H1 (cell line): ENCODE measurements around the gene GAPDH. TPM values are rescaled to one million over a fixed set of nuclear protein-coding genes. Genes with fewer than 3 reads are reported as not detected.

Source experiments
- CTCF ChIA-PET: fragments of 300-600 bp; sonication (Branson Sonifier 250); formaldehyde crosslinking; loops from one replicate; lab custom pipeline; 2021; ENCODE audit not compliant: partially characterized antibody; lab: Charles Lee
- POLR2A ChIA-PET: fragments of 300-600 bp; sonication (Branson Sonifier 250); formaldehyde crosslinking; loops from one replicate; lab custom pipeline; 2021; ENCODE audit warnings: inconsistent platforms; ENCODE audit not compliant: partially characterized antibody; lab: Charles Lee
- DNase-seq, 2 experiments: peaks; one replicate each; pipeline versions ENCODE4 v3.0.0 to v3.0.0-alpha.2; 2010 to 2022; ENCODE audit warnings: low spot score in 2 of 2, low read depth in 1 of 2, mixed read lengths in 1 of 2
- FAIRE-seq: peaks from 2 replicates; lab custom pipeline; 2011; peaks lifted over from hg19 to GRCh38; lab: Jason Lieb, UNC
- H2AFZ ChIP-seq: 2 replicates; pipeline ENCODE4 v1.8.1; 2012; ENCODE audit warnings: low read length, inconsistent platforms
- H2AK5ac ChIP-seq: 2 replicates; pipeline ENCODE4 v1.6.1; 2013; ENCODE audit warnings: low read depth, low read length
- H2BK120ac ChIP-seq: replicated peaks from 2 replicates; pipeline ENCODE3; 2013; ENCODE audit warnings: low read depth, low read length, inconsistent platforms
- H2BK12ac ChIP-seq: 2 replicates; pipeline ENCODE4 v1.6.1; 2013; ENCODE audit warnings: low read depth, low read length
- H2BK15ac ChIP-seq: 2 replicates; pipeline ENCODE4 v1.6.1; 2013; ENCODE audit warnings: low read length
- H2BK20ac ChIP-seq: 2 replicates; pipeline ENCODE4 v1.6.1; 2013; ENCODE audit warnings: low read length
- H2BK5ac ChIP-seq: 2 replicates; pipeline ENCODE4 v1.6.1; 2013; ENCODE audit warnings: low read depth, low read length
- H3K14ac ChIP-seq: 2 replicates; pipeline ENCODE4 v1.6.1; 2013; ENCODE audit warnings: inconsistent platforms; ENCODE audit not compliant: insufficient read length
- H3K18ac ChIP-seq: 2 replicates; pipeline ENCODE4 v1.6.1; 2013; ENCODE audit warnings: low read length; ENCODE audit errors: extremely low read depth
- H3K23ac ChIP-seq: 2 replicates; pipeline ENCODE4 v1.6.1; 2013; ENCODE audit warnings: inconsistent platforms; ENCODE audit not compliant: insufficient read length
- H3K23me2 ChIP-seq: 2 replicates; pipeline ENCODE4 v1.6.1; 2013; ENCODE audit warnings: low read depth, low read length
- H3K27ac ChIP-seq: 2 replicates; pipeline ENCODE4 v1.6.1; 2011; ENCODE audit warnings: low read depth, low read length, inconsistent platforms
- H3K27me3 ChIP-seq, 4 experiments: replicated peaks in 1 of 4; 1 replicate in 1 of 4; 2 replicates in 3 of 4; pipeline versions ENCODE4 v1.6.1 to v1.8.1; 2011 to 2013; ENCODE audit warnings: low read length in 3 of 4, mild to moderate bottlenecking in 3 of 4, inconsistent platforms in 2 of 4, mixed read lengths in 2 of 4, moderate library complexity in 1 of 4; ENCODE audit not compliant: control insufficient read depth in 3 of 4, insufficient read depth in 3 of 4; ENCODE audit errors: extremely low read depth in 1 of 4
- H3K36me3 ChIP-seq, 4 experiments: 2 replicates each; pipeline versions ENCODE4 v1.6.1 to v1.8.1; 2011 to 2013; ENCODE audit warnings: mild to moderate bottlenecking in 4 of 4, low read length in 3 of 4, moderate library complexity in 2 of 4, control low read depth in 1 of 4, inconsistent platforms in 1 of 4; ENCODE audit not compliant: insufficient read depth in 4 of 4, control insufficient read depth in 2 of 4
- H3K4ac ChIP-seq: replicated peaks from 2 replicates; pipeline ENCODE3; 2013; ENCODE audit warnings: low read length, low read depth, mixed read lengths, inconsistent platforms; ENCODE audit not compliant: insufficient read length
- H3K4me1 ChIP-seq, 4 experiments: replicated peaks in 1 of 4; 1 replicate in 1 of 4; 2 replicates in 3 of 4; pipeline versions ENCODE4 v1.6.1 to v1.8.1; 2011 to 2013; ENCODE audit warnings: low read length in 3 of 4, inconsistent platforms in 2 of 4, mixed read lengths in 1 of 4; ENCODE audit not compliant: insufficient read depth in 4 of 4, control insufficient read depth in 3 of 4
- H3K4me2 ChIP-seq, 2 experiments: 2 replicates each; pipeline versions ENCODE4 v1.6.1 to v1.8.1; 2011 to 2013; ENCODE audit warnings: low read depth in 2 of 2, low read length in 2 of 2, control low read depth in 1 of 2, inconsistent platforms in 1 of 2, mild to moderate bottlenecking in 1 of 2; ENCODE audit not compliant: insufficient read depth in 1 of 2
- H3K4me3 ChIP-seq, 4 experiments: fragments of 200-600, 300-600 bp in 1 of 4; sonication (generic), shearing (Covaris generic), sonication (Bioruptor Twin) in 1 of 4; 2 replicates each; pipeline versions ENCODE4 v1.5.1 to v1.8.1; 2011 to 2016; ENCODE audit warnings: low read length in 4 of 4, low read depth in 3 of 4, control low read depth in 2 of 4, inconsistent platforms in 2 of 4, mild to moderate bottlenecking in 2 of 4, mixed read lengths in 1 of 4, moderate library complexity in 1 of 4; ENCODE audit not compliant: insufficient read depth in 2 of 4; ENCODE audit errors: extremely low read depth in 1 of 4
- H3K56ac ChIP-seq: replicated peaks from 2 replicates; pipeline ENCODE3; 2013; ENCODE audit warnings: low read depth, mild to moderate bottlenecking, mixed read lengths, low read length, inconsistent platforms; ENCODE audit not compliant: insufficient read length
- H3K79me1 ChIP-seq: 2 replicates; pipeline ENCODE4 v1.6.1; 2013; ENCODE audit warnings: low read depth, low read length, control low read depth
- H3K79me2 ChIP-seq, 2 experiments: 2 replicates each; pipeline versions ENCODE4 v1.6.1 to v1.8.1; 2012 to 2013; ENCODE audit warnings: low read length in 2 of 2, mild to moderate bottlenecking in 2 of 2, inconsistent platforms in 1 of 2; ENCODE audit not compliant: insufficient read depth in 2 of 2, control insufficient read depth in 1 of 2
- H3K9ac ChIP-seq, 4 experiments: replicated peaks in 1 of 4; 1 replicate in 1 of 4; 2 replicates in 3 of 4; pipeline versions ENCODE4 v1.6.1 to v1.8.1; 2011 to 2013; ENCODE audit warnings: low read depth in 3 of 4, low read length in 3 of 4, control low read depth in 2 of 4, mild to moderate bottlenecking in 2 of 4, moderate library complexity in 2 of 4, inconsistent platforms in 1 of 4; ENCODE audit errors: extremely low read depth in 1 of 4
- H3K9me3 ChIP-seq, 2 experiments: 2 replicates each; pipeline versions ENCODE4 v1.6.1 to v1.8.1; 2012 to 2013; ENCODE audit warnings: mild to moderate bottlenecking in 2 of 2, moderate library complexity in 2 of 2, control low read depth in 1 of 2, inconsistent platforms in 1 of 2, low read depth in 1 of 2, low read length in 1 of 2, mixed read lengths in 1 of 2; ENCODE audit not compliant: insufficient read depth in 2 of 2
- H4K20me1 ChIP-seq, 2 experiments: replicated peaks in 1 of 2; 2 replicates each; pipeline versions ENCODE3 to v1.8.1; 2011 to 2013; ENCODE audit warnings: inconsistent platforms in 2 of 2, low read length in 2 of 2, mild to moderate bottlenecking in 1 of 2; ENCODE audit not compliant: insufficient read depth in 2 of 2, control insufficient read depth in 1 of 2
- H4K5ac ChIP-seq: 2 replicates; pipeline ENCODE4 v1.6.1; 2013; ENCODE audit warnings: low read length, low read depth, mixed read lengths, inconsistent platforms; ENCODE audit not compliant: insufficient read length
- H4K8ac ChIP-seq: 2 replicates; pipeline ENCODE4 v1.8.0; 2013; ENCODE audit warnings: mild to moderate bottlenecking, moderate library complexity, low read length, inconsistent platforms; ENCODE audit not compliant: insufficient read depth; ENCODE audit errors: extremely low read depth
- H4K91ac ChIP-seq: replicated peaks from 2 replicates; pipeline ENCODE3; 2013; ENCODE audit warnings: low read length, mixed read lengths, inconsistent platforms; ENCODE audit not compliant: insufficient read length
- ASH2L ChIP-seq: fragments of 200-600, 300-600 bp; sonication (generic); IDR thresholded peaks from one replicate; pipeline ENCODE4 v1.7.1; 2017; ENCODE audit warnings: low read length
- EGR1 ChIP-seq: IDR thresholded peaks from 2 replicates; pipeline ENCODE4 v1.6.1; 2011; ENCODE audit warnings: low read depth, low read length, borderline replicate concordance
- KDM1A ChIP-seq: fragments of 200-600, 300-600 bp; sonication (generic); IDR thresholded peaks from 2 replicates; pipeline ENCODE4 v1.7.1; 2016; ENCODE audit warnings: mild to moderate bottlenecking, low read length, borderline replicate concordance
- PHF8 ChIP-seq: fragments of 200-600 bp; sonication (generic); conservative IDR thresholded peaks from 2 replicates; pipeline ENCODE4 v1.7.1; 2012; ENCODE audit warnings: low read depth, mild to moderate bottlenecking, inconsistent platforms, low read length, moderate library complexity
- POLR2AphosphoS5 ChIP-seq: IDR thresholded peaks from 2 replicates; pipeline ENCODE4 v1.6.1; 2011; ENCODE audit warnings: low read depth, low read length
- SP2 ChIP-seq: IDR thresholded peaks from 2 replicates; pipeline ENCODE4 v1.6.1; 2012; ENCODE audit warnings: mild to moderate bottlenecking, low read length, inconsistent platforms
- whole genome bisulfite sequencing, 2 experiments: shearing (Covaris generic) in 1 of 2; methylation state at CpG; one replicate each; pipeline versions ENCODE4 v1.1.6 to v1.1.7; 2013 to 2015; ENCODE audit warnings: low lambda C conversion rate in 2 of 2, mixed read lengths in 2 of 2, inconsistent platforms in 1 of 2, low coverage in 1 of 2, missing lambda C conversion rate in 1 of 2; ENCODE audit not compliant: insufficient replicate concordance in 2 of 2, insufficient coverage in 1 of 2, insufficient read length in 1 of 2; ENCODE audit errors: extremely low coverage in 1 of 2, missing lambda C conversion rate in 1 of 2; 5-methylcytosine and 5-hydroxymethylcytosine counted together
- polyA plus RNA-seq, 7 experiments: library from polyadenylated mRNA; depleted of rRNA in 3 of 7; stranded (reverse) in 5 of 7; unstranded in 2 of 7; fragments of >200 nt in 5 of 7; fragments of 200-250 nt in 2 of 7; gene quantifications; 1 replicate in 5 of 7; 2 replicates in 1 of 7; 4 replicates in 1 of 7; pipeline versions ENCODE4 v1.2.1 to v1.2.3, GENCODE V29; 2011 to 2013; ENCODE audit warnings: missing spikeins in 2 of 7, mixed read lengths in 2 of 7
- total RNA-seq: library from RNA; stranded (reverse); fragmentation: NEBNext Ultra II Directional; extraction: Animal tissue kit (Norgen Biotek cat#: 25700); gene quantifications from 2 replicates; pipeline ENCODE4 v1.2.1, GENCODE V29; 2021

The GAPDH gene
- total and polyA plus RNA-seq, 2 of the 8 experiments (the other 6 are each of a cell fraction or from before 2014, with no cell fraction given), result 5,175 to 15,878 TPM

DNA sequence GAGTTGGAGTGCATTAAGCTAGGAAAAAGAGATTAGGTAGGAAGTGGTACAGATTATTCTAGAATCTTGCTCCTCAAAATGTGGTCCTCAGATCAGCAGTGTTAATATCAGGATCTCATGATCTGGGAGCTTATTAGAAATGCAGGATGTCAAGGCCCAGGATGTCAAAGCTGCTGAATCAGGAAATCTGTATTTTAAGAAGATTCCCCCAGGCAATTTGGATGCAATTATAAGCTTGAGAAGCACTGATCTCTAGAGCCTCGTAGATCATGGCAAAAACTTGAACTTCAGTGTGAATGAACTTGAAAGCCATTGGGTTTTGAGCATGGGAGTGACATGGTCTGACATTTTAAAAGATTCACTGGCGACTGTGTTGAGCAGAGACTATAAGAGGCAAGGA, 33.9 kb upstream of the GAPDH start:
- no peak overlapping the region for H2BK120ac ChIP-seq
- no peak overlapping the region for H3K18ac ChIP-seq
- no peak overlapping the region for H3K4me2 ChIP-seq
- DNase-seq (no peak), FAIRE-seq (no peak)
- H2BK15ac ChIP-seq, result no peak overlapping the region
- no peak overlapping the region for H3K9ac ChIP-seq
- H3K4me1 ChIP-seq, result no peaks in the 10 kb centered on the region; a peak in 1 of 7 replicates
- H3K9me3 ChIP-seq, result no peaks in the 10 kb centered on the region
- no peak overlapping the region for H4K91ac ChIP-seq
- H2BK5ac ChIP-seq, result no peak overlapping the region
- no peaks in the 10 kb centered on the region for H3K23me2 ChIP-seq
- no peak overlapping the region for H3K27ac ChIP-seq
- H3K27me3 ChIP-seq, result no peaks in the 10 kb centered on the region
- no peak overlapping the region for H2AK5ac ChIP-seq
- ChIA-PET CTCF (interaction anchor here (0.8 to 2.6 kb wide), 3 partner anchors 13 to 174 kb away, joined by 3 to 5 read pairs (median 4); no protein-coding TSS in a partner anchor), POLR2A (interaction anchor here (0.6 to 2.6 kb wide), 10 partner anchors 10 to 172 kb away, joined by 3 to 13 read pairs (median 3); partner anchors contain the start of gene GAPDH)
- no peak overlapping the region for H2BK20ac ChIP-seq
- H3K4me3 ChIP-seq, result no peak overlapping the region
- H3K56ac ChIP-seq, result no peak overlapping the region
- H3K4ac ChIP-seq, result no peak overlapping the region
- peaks cover 0 to 39% of the 10 kb centered on the region in 2 experiments; a peak in 2 of 4 replicates for H3K79me2 ChIP-seq
- no peak overlapping the region for H4K5ac ChIP-seq
- no peak overlapping the region for H3K23ac ChIP-seq
- H2AFZ ChIP-seq, result no peak overlapping the region
- no peak overlapping the region for H2BK12ac ChIP-seq
- WGBS, 2 experiments, result 90% methylated on average over 2 of the region's 2 CpGs; no CpG with 5 or more reads in 1 of the 2 experiments
- H3K36me3 ChIP-seq, result peaks cover 7 to 52% (median 33%) of the 10 kb centered on the region in 4 experiments; a peak in 7 of 8 replicates
- peaks cover 3 to 4% of the 10 kb centered on the region in 2 experiments for H4K20me1 ChIP-seq
- no peak overlapping the region for H4K8ac ChIP-seq
- no peak overlapping the region for H3K14ac ChIP-seq
- H3K79me1 ChIP-seq, result peaks cover 2% of the 10 kb centered on the region
- TF ChIP-seq KDM1A, result no peak
- no peak for TF ChIP-seq SP2
- TF ChIP-seq ASH2L, result no peak
- no peak for TF ChIP-seq EGR1
- TF ChIP-seq PHF8, result no peak
- no peak for TF ChIP-seq POLR2AphosphoS5
